ENCODE data around the gene KCNH6. TPM values are rescaled to one million over a fixed set of nuclear protein-coding genes. Genes with fewer than 3 reads are reported as not detected.

The KCNH6 gene
- total and polyA plus RNA-seq, 8 donors = 0.41 to 1.5 (median 0.84) TPM

DNA sequence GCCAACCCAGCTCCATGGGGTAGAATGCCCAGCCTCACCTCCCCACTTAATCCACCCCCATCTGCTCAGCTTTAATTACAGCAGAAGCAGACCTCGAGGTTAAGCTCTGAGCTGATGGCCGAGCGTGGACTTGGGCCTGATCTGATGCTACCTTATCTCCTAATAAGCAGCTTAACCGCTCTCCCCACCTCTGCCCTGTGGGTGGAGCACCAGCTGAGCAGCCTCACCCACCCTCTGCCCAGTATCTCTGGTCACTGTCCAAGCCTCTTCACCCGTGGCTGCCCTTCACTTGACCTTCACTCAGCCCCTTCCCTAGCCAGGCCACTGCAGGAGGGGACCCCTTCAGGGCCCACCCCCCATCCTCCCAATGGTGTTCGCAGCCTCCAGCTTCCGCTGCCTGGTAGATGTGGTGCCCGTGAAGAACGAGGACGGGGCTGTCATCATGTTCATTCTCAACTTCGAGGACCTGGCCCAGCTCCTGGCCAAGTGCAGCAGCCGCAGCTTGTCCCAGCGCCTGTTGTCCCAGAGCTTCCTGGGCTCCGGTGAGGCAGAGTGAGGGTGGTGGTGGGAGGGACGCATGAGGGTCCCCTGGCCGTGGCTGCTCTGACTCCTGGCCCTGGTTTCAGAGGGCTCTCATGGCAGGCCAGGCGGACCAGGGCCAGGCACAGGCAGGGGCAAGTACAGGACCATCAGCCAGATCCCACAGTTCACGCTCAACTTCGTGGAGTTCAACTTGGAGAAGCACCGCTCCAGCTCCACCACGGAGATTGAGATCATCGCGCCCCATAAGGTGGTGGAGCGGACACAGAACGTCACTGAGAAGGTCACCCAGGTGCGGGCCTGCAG is 6.8 kb downstream of the KCNH6 start:
- H3K9me3 ChIP-seq = no peaks in the 10 kb centered on the region
- TF ChIP-seq, protein P1, sequence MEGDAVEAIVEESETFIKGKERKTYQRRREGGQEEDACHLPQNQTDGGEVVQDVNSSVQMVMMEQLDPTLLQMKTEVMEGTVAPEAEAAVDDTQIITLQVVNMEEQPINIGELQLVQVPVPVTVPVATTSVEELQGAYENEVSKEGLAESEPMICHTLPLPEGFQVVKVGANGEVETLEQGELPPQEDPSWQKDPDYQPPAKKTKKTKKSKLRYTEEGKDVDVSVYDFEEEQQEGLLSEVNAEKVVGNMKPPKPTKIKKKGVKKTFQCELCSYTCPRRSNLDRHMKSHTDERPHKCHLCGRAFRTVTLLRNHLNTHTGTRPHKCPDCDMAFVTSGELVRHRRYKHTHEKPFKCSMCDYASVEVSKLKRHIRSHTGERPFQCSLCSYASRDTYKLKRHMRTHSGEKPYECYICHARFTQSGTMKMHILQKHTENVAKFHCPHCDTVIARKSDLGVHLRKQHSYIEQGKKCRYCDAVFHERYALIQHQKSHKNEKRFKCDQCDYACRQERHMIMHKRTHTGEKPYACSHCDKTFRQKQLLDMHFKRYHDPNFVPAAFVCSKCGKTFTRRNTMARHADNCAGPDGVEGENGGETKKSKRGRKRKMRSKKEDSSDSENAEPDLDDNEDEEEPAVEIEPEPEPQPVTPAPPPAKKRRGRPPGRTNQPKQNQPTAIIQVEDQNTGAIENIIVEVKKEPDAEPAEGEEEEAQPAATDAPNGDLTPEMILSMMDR (IDR thresholded peaks at IDR 0.05) = no peak
- DNase-seq = peak in 1 of 4 donors; percentile 41
- no peak for ATAC-seq
- intact Hi-C loops (cut with DNase I) = no loop called here
- no peak overlapping the region for H3K4me3 ChIP-seq
- H3K4me1 ChIP-seq = no peaks in the 10 kb centered on the region
- no peak overlapping the region for H3K27ac ChIP-seq
- no peaks in the 10 kb centered on the region for H3K36me3 ChIP-seq
- H3K27me3 ChIP-seq = peaks cover 0 to 8% of the 10 kb centered on the region in 2 donors

DNA sequence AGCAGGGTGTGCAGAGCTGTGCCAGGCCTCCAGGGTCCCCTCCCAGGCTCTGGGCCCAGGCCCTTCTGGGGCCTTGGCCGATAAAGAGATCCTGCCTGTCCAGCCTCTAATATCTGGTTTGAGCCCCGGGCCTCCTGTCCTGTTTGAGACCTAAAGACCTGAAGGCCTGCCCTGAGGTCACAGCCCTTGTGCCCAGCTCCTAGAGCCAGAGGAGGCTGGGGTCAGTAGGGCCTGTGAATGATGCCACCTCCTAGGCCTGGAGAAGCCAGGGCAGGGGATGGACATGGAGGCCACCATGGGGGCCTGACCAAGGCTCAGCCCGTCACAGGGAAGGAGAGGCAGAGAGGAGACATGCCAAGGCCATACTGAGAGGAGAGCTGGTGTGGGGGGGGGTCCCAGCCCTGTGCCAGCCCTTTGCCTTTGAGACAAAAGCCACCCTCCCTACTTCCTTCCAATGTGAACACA is 7.4 kb downstream of the KCNH6 start:
- Histone ChIP-seq H3K27ac (no peak overlapping the region), H3K27me3 (peaks cover 0 to 5% of the 10 kb centered on the region in 2 donors), H3K9me3 (no peaks in the 10 kb centered on the region), H3K4me3 (no peak overlapping the region), H3K36me3 (no peaks in the 10 kb centered on the region), H3K4me1 (no peaks in the 10 kb centered on the region)
- ATAC-seq = no peak
- no peak for DNase-seq
- TF ChIP-seq, protein P1 (IDR thresholded peaks at IDR 0.05) = no peak
- intact Hi-C loops (cut with DNase I) = no loop called here

DNA sequence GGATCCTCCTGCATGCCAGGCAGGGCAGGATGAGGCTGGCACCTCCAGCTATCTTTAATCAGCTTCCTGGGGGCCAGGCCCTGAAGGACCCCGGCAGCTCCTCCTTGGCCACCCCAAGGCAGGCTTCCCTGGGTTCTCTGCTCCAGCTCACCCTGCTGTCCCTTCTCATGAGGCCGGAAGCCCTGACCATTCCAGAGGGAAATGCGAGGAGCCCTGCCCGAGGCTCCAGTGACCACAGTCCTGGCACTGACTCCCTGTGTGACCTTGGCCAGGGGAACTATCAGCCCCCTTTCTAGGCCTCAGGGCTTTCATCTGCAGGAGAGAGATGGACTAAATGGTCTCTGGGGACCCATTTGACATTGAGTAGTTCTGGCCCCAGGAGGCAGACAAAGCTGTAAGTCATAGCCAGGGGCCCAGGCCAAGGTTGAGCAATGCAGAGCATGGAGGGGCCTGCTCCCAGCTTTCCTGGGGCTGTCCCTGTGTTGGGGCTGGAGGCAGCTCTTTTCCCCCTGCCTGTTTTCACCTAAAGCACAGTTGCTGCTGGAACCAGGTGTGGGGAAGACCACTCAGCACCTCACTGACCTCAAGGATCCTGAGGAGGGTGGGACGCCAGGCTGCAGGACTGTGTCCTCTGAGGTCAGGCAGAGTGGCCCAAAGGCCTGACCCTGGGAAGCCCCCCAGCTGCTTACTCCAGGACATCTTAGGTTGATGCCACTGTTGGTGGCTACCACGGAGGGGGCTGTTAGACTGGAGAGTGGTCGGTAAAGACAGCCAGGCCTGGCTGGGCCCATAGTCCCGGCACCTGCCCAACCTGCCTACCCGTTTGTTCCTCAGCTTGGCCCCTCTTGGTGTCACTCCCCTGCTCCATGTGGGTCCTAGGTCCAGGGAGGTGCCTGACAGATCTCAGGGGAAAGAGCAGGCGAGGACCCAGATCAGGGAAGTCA is 8.1 kb downstream of the KCNH6 start:
- no peaks in the 10 kb centered on the region for H3K36me3 ChIP-seq
- peaks cover 0 to 5% of the 10 kb centered on the region in 2 donors for H3K27me3 ChIP-seq
- H3K9me3 ChIP-seq = no peaks in the 10 kb centered on the region
- intact Hi-C loops (cut with DNase I) = no loop called here
- no peak overlapping the region for H3K4me3 ChIP-seq
- DNase-seq (peak in 1 of 4 donors; percentile 63), ATAC-seq (no peak)
- TF ChIP-seq, protein P1 (IDR thresholded peaks at IDR 0.05) = no peak
- no peaks in the 10 kb centered on the region for H3K4me1 ChIP-seq
- no peak overlapping the region for H3K27ac ChIP-seq

DNA sequence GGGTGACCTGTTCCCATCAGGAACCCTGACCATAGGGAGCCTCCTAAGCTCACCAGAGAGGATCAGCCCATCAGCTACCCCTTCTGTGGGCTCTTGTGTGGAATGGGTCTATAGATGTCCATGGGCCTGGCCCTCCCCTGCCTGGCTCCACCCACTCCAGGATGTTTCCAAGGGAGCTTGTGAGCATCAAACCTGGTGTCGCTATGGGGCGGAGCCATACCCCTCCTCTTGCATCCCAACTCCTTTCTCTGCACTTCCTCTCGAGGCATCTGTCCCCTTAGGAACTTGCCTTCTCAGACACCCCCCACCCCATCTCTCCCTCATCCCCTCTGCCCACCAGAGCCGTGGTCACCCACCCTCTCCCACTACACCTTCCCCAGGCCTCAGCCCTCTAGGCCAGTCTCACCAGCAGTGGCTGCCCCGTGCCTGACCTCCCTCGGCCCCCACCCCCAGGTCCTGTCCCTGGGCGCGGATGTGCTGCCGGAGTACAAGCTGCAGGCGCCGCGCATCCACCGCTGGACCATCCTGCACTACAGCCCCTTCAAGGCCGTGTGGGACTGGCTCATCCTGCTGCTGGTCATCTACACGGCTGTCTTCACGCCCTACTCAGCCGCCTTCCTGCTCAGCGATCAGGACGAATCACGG is 10.4 kb downstream of the KCNH6 start:
- TF ChIP-seq, protein P1 (IDR thresholded peaks at IDR 0.05) = no peak
- Histone ChIP-seq H3K36me3 (no peaks in the 10 kb centered on the region), H3K4me3 (no peak overlapping the region), H3K27ac (no peak overlapping the region), H3K4me1 (peaks cover 3 to 6% of the 10 kb centered on the region in 2 donors), H3K27me3 (peaks cover 14 to 22% of the 10 kb centered on the region in 2 donors), H3K9me3 (no peaks in the 10 kb centered on the region)
- ATAC-seq = no peak
- intact Hi-C loops (cut with DNase I) = no loop called here
- DNase-seq = peak in 1 of 4 donors; percentile 59

All from left lung (tissue), 10 donors.